GM20431 (cell line): ENCODE measurements around the gene QRSL1.
"Not testable (repeated sequence)": the region's sequence is repeated elsewhere in the genome, so short reads cannot be mapped to it uniquely, and the experiment has no call there.

Source experiments
- in situ Hi-C: fragments of 300-500 bp; cut with MseI, MboI; formaldehyde crosslinking; loops from one replicate; pipeline ENCODE4 v1.15.0; 2020; ENCODE audit warnings: low sequenced_read_pairs; ENCODE audit not compliant: unreplicated experiment

QRSL1 gene

DNA sequence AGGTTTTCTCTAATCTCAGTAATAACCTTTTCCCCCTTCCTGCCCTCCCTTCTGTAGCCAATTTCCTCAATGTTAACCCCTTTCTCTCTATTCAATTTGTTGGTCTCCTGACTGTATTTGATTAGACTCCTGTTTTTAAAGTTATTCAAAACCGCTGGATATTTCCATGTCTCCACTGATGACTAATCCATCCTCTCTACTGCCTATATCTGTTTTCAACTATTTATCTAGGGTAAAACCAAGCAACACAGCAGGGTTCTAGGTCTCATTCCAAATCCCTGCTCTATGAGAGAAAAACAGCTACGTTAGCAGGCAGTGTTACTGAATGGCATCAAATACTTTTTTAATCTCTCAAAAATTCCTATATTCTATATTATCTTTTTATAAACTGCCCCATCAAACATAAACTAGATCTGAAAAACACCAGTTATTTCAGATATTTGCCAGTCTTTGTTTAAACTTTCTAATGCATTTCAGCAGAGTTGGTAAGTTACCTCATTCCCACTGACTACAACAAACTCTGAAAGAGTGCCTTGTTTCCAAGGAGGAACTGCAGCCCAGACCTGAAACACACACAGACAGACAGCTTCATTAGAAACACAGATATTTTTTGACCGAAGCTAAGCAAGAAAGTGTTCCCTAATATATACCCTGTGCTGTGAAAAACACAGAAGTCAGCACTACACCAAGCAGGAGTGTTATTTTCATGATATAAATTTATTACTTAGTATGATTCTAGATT lies 8.3 kb upstream of the QRSL1 start:
- in situ Hi-C loops: loop anchor here (25.0 kb wide), 1 partner anchor 366 kb away; no protein-coding TSS in a partner anchor

DNA sequence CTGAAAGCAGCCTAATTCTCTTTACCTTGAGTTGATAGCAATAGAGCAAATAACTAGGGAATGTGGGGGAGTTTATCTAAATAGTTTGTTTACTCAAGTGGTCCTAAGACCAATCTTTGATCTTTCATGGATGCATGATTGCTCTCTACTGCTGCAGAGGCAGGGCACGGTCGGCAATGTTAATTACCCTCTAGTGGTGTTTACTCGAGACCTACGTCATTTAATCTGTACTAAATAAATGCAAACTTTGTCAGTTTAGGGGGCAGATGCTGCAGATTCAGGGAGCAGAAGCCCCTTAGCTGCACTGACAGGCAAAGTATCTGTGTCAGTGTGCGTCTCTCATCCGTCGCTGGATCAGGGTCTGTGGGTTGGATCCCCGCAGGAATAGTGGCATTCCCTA lies 7.0 kb upstream of the QRSL1 start:
- in situ Hi-C loops: loop anchor here (25.0 kb wide), 1 partner anchor 365 kb away; no protein-coding TSS in a partner anchor

DNA sequence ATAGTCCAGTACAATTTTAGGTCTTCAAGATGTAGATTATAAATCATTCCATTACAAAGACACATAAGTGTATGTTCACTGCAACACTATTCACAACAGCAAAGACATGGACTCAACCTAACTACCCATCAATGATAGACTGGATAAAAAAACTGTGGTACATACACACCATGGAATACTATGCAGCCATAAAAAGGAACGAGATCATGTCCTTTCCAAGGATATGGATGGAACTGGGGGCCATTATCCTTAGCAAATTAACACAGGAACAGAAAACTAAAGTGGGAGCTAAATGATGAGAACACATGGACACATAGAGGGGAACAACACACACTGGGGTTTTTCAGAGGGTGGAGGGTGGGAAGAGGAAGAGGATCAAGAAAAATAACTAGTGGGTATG lies 6.3 kb upstream of the QRSL1 start:
- in situ Hi-C loops: loop anchor here (25.0 kb wide), 1 partner anchor 364 kb away; no protein-coding TSS in a partner anchor

DNA sequence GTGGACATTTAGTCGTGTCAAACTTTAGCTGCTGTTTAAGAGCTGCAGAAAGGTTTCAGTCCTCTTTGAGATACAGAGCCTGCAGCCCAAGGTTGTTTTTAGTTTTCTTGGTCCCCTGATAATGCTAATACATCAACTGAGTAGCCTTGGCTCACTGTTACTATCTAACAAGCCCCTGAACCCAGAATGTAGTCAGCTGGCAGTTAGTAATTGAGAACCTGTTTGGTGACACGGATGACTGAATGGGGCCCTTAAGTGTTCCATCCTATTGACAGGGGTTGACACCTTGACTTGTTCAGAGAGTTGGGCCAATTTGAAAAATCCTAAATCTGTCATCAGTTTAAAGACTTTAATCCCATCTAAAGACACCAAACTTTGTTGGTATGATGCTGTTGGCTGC lies 2.9 kb upstream of the QRSL1 start:
- in situ Hi-C loops: no loop called here

DNA sequence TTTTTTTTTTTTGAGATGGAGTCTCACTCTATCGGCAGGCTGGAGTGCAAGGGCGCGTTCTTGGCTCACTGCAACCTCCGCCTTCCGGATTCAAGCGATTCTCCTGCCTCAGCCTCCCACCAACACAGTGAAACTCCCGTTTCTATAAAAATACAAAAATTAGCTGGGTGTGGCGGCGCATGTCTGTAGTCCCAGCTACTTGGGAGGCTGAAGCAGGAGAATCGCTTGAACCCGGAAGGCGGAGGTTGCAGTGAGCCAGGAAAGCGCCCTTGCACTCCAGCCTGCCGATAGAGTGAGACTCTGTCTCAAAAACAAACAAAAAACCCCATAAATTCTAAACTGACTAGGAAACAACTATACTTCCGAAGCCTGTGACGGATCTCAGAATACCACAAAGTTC lies 1.6 kb upstream of the QRSL1 start:
- in situ Hi-C loops: not testable (repeated sequence)

DNA sequence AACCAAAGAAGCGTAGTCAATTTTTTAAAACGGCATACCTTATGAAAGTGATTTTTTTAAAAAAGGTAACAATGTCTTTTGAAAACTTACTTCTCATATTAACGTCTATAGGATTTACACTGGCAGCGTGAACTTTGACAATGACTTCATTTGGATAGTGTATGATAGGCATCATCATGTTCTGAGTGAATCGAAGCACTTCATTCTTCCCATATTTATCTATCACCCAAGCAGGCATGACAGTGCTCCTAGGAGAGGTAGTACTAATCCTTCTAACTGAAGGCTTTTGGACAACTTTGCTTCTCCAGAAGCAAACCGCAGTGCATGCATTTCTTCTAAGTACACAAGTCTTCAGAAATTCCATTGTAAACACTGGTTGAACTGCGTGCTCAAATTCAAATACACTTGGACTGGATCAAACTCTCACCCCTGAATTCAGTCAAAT lies 698 bp upstream of the QRSL1 start:
- in situ Hi-C loops: no loop called here

DNA sequence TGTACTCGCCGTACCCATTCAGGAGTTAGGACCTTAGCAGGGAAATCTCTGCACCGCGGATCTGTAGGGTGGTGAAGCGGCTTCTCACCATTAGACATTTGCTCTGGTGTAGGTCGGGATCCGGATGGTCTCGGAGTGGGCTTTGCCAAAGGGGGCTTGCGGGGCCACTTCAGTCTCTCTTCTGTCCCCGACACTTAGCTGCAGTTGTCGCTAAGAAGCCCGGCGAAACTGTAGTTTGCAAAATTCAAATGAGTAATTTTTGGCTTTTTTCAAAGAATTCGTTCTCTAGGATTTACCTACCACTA lies 433 bp downstream of the QRSL1 start:
- in situ Hi-C loops: no loop called here

DNA sequence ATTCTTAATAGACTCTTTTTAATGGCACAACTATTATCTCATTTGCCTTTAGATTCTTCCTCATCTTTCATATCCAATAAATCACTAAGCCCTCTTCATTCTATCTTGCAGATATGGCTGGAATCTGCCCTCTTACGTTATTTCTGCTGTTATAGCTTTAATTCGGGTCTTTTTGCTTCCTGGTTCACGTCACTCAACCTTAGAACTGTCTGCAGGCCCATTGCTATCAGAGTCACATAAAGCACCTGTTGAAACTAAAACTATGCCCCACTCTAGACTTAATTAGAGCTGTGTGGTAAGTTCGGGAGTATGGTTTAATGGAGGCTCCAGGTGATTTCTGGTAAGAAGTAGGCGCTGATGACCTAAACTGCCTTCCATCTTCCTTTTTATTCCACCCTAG lies 988 bp downstream of the QRSL1 start:
- in situ Hi-C loops: no loop called here

DNA sequence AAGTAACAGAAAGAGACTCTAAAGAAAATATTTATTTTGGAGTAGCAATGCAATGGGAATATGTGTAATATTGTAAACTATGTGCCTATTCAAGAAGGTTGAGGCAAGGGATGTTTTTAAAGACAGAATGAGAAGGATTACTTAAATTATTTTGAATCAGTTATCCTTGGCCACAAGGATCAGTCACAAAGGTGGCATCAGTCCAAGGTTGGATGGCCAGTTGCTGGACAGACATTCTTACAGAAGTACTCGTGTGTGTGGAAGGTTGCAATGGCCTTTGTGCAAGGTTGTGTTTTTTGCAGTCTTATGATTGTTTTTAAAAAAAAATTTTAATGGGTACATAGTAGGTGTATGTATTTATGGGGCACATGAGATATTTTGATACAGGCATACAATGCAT lies 2.0 kb downstream of the QRSL1 start:
- in situ Hi-C loops: no loop called here

DNA sequence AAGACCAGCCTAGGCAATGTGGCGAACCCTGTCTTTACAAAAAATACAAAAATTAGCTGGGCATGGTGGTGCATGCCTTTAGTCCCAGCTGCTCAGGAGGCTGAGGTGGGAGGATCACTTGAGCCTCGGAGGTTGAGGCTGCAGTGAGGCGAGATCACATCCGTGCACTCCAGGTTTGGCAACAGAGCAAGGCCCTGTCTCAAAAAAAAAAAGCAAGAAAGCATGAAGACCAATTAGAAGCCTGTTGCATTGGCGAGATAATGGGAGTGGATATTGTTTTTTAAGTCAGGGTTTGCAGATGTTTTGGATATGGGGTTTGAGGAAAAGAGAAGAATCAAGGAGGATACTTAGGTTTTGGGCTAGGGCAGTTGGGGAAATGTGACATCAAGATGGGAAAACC lies 5.2 kb downstream of the QRSL1 start:
- in situ Hi-C loops: no loop called here

DNA sequence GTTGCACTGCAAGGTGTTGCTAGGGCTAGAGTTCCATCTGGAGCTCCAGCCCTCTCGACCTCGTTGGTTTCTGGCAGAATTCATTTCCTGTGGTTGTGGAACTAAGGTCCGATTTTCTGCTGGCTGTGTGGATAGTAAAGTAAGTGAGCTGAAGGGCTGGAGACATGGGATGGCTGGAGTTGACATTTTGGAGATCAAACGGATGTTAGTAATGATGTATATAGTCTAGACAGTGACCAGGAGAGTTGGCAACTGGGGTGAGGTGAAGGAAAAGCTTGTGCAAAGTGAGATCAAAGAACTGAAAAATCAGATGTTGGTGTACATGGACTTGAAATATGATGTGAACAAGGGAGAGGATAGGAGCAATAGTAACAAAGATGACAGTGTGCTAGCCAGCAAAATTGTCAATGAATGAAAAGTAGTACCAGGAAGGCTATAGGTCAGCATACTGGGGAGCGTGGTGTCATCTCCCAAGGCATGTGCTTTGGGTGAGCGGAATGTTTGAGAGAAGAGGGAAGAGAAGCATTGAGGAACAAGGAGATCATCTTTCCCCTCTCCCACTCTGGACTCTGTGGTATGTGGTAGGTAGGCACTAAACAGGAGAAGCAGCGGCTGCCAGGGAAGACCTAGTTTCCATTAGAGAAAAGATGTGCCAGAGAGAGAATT lies 7.8 kb downstream of the QRSL1 start:
- in situ Hi-C loops: no loop called here

DNA sequence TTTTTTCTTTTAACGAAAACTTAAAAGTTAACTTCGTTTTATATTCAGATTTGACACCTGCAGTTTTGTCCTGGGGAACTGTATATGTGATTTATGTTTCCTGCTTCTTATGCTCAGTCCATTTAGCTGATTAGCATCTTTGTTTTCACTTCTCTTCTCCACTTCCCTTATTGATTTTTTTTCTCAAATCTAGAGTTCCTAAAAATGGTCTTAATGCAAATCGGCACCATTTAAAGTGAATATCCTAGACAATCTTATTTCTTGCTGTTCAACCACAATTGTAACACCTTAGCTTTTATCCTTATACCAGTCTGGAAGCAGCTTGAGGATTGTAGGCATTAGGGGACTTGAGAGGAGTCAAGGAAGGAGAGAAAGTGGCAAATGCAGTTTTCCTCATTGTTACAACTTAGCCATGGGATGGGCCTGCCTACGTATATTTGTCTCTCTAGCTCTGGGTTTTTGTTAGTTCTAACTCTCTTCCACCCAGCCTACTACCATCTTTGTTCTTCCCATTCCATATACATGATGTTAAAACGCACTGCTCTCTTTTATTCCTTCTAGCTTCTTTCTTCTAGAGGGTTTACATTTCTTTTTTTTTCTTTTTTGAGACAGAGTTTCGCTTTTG lies 8.5 kb downstream of the QRSL1 start:
- in situ Hi-C loops: no loop called here

DNA sequence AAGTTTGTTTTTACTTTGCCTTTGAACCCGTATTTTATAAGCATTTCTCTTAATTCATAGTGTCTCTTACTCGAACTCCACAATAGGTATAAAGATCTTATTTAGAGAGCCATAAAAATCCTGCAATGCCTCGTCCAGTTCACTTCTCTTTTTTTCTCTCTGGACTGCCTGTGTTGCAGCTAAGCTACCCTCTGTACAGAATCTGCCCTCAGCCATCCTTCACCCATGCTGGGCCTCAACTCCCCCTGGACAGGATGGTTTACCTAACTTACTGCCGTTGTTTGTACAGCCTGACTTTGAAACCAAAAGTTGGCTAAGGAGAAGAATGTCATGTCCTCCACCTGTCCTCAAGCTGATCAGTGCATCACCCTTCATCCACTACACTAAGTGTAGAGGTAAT lies 10.4 kb downstream of the QRSL1 start:
- in situ Hi-C loops: no loop called here

DNA sequence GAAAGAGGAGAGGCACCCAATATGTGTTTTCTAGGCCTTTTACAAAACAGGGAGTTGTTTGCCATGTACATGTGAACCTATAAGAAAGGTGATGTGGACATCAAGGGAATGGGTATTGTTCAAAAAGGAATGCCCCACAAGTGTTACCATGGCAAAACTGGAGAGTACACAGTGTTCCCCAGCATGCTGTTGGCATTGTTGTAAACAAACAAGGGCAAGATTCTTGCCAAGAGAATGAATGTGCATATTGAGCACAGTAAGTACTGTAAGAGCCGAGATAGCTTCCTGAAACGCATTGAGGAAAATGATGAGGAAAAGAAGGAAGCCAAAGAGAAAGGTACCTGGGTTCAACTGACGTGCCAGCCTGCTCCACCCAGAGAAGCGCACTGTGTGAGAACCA lies 13.1 kb downstream of the QRSL1 start:
- in situ Hi-C loops: no loop called here

DNA sequence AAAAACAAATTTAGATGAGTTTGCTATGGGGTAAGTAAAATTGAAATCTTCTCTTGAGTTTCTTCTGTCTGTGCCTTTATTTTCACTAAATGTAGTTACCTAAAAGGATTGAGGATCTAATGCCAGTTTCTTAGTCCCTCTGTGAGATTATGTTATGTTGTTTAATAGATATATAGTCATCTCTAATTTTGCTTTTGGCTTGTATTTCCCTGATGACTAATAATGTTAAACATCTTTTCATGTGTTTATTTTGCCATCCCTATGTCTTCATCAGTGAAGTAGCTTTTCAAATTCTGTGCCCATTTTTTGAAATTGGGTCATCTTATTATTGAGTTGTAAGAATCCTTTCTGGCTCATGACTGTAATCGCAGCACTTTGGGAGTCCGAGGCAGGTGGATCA lies 13.7 kb downstream of the QRSL1 start:
- in situ Hi-C loops: no loop called here

DNA sequence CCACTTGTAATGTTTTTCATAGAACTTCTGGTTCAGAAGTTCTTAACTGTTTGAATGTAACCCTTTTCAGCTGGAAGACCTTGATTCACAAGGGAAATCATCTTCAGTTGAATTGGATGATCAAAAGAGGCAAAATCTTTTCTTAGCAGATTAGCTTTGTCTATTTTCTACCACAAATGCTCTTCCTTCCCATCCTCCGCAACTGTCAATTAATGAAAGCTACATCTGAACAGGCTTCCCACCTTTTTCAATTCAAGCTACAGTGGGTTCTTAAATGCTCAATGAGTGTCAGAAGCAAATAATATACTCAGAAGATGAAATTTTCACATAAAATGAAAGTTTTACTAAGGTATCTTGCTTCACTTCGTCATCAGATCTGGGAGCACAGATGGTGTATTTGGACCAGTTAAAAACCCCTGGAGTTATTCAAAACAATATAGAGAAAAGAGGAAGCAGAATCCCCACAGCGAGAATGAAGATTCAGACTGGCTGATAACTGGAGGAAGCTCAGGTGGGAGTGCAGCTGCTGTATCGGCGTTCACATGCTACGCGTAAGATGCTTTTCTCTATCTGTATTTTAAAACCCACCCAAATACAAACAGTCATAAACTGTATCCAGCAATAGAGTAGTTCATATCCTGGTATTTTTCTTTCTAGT lies 19.4 kb downstream of the QRSL1 start:
- in situ Hi-C loops: no loop called here

DNA sequence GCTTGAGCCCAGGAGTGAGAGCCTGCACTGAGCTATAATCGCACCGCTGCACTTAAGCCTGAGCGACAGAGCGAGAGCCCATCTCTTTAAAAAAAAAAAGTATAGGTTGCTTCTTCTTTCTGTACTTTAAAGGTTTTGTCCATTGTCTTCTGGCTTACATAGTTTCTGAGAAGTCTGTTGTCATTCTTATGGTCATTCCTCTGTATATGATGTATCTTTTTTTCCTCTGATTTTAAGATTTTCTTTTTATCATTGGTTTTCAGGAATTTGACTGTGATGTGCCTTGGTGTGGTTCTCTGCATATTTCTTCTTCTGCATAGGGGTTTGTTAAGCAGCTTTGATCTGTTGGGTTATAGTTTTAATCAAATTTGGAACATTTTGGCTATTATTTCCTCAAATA lies 29.1 kb downstream of the QRSL1 start:
- in situ Hi-C loops: no loop called here

DNA sequence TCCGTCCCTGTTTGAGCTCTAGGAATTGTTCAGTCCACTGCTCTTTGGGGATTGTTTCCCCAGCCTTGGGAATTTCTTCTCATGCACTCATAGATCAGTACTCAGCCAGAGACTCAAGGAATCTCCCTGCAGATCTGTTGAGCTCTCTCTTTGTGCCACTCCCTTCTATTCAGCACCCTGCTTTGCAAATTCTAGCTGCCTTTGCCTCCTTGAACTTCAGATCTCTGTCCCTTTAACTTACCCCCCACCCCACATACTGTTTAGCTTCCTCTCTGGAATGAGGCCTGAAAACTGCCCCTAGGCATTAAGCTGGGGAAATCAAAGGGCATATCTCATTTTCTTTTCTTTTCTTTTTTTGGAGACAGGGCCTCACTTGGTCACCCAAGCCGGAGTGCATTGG lies 30.5 kb downstream of the QRSL1 start:
- in situ Hi-C loops: no loop called here

DNA sequence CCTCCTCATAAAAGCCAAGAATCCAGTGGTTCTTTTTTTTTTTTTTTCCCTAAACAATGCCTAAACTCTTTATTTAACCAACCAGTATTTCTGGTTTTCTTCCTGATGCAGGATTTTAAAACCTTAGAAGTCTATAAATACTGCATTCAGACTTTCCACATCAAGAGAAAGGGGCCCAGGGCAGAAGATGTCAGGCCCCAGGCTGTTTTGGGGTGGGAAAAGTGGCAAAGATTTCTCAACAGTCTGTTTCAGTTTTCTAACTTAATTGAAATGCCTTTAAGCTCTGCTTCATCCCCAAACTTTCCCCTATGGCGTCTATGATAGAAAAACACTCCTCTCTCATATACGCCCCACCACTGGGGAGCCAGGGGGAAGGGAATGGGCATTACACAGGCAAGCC lies 33.1 kb downstream of the QRSL1 start:
- in situ Hi-C loops: no loop called here

DNA sequence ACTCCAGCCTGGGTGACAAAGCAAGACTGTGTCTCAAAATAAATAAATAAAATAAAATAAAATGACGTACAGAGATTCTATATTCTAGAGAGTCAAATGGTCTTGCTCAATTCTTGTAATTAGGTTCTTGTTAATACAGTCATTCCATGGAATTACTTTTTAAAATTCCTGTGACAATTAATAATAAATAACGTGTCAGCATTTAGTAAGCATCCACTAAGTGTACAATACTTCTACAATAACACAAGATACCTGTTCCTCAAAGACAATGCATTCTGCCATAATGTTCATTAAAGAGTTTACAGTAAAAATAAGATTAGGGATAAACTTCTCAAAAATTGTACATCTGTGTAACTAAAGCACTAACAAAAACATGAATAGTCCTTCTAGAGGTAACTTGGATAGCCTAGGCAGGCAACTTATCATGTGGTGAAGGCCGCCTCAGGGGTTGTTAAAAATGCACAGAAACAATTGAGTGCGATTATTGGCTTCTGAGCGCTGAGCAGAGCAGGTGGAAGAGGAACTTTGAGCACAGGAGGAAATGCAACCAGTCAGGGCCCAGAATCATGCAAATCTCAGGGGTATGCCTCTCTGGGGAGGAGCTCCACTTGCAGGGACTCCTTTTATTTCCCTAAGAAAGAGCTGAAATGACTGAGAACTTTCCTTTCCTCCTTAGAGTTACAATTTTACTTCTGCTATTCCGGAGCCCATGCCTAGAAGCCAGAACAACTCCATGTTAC lies 37.1 kb downstream of the QRSL1 start:
- in situ Hi-C loops: no loop called here
